ENCODE measurements around the gene CFAP61. TPM values are rescaled to one million over a fixed set of nuclear protein-coding genes. Genes with fewer than 3 reads are reported as not detected.
"Not testable (repeated sequence)": the region's sequence is repeated elsewhere in the genome, so short reads cannot be mapped to it uniquely, and the experiment has no call there.

Gene CFAP61
- total RNA-seq, 1 donor from 2014 or later, result 73.4 TPM

DNA sequence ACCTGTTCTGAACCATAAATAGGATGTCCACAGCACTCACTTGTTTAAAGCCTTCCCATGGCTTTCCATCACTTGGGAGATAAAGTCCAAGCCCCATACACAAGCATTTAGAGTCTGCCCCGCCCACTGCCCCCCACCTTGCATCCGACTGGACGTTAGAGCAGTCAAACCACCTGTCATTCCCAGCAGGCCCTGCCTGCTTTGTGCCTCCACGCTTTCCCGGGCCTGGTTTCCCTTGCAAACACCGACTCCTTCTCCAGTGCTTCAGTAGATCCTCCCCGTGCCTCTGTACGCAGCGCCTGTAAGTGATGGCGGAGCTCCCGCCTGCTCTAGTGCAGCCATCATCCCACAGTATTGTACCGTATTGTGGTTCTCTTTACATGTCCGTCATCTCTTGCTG lies 277.2 kb downstream of the CFAP61 start:
- intact Hi-C loops (cut with DNase I), result no loop called here
- no peak for DNase-seq (ENCODE audit: low spot score)

- intact Hi-C loops (cut with DNase I), result no loop called here
- no peak for DNase-seq (ENCODE audit: low spot score)
Measured at GRCh38 chr20:20331156-20331555, 278.8 kb downstream of the CFAP61 start.

DNA sequence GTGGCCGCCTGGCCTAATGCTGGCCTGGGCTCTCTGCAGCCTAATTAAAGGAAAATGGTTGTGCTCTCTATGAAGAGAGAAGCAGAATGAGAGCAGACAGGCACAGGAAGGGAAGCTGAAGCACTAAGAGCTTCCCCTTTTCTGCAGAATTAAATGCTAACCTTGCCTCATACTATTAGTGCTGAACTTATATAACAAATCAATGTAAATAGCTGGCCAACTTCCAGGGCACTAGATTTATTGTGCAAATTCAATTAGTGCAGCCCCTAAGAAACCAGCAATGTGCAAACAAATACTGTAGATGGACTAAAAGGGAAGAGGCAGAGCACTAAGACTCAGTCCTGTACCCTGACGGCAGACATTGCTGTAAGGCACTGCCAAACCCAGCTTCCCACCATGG lies 279.5 kb downstream of the CFAP61 start:
- intact Hi-C loops (cut with DNase I), result no loop called here
- DNase-seq (ENCODE audit: low spot score), result no peak

DNA sequence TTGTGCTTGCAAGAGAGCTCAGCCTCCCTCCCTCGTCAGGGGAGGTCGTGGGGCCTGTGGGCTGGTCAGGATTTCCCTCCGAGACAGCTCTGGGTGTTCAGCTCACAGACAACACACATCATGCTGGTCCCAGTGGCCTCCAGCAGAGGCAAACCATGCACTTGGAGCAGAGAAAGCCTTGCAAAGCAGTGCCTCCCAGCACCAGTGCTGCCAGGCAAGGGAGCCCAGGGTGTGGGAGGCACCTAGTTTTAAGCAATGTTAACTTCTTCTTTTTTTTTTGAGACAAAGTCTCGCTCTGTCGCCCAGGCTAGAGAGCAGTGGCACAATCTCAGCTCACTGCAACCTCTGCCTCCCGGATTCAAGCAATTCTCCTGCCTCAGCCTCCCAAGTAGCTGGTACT lies 281.5 kb downstream of the CFAP61 start:
- no peak for DNase-seq (ENCODE audit: low spot score)
- intact Hi-C loops (cut with DNase I), result no loop called here

GRCh38 chr20:20334489-20334888 lies 282.2 kb downstream of the CFAP61 start:
- DNase-seq (ENCODE audit: low spot score), result no peak
- intact Hi-C loops (cut with DNase I), result no loop called here

- DNase-seq (ENCODE audit: low spot score), result no peak
- intact Hi-C loops (cut with DNase I), result no loop called here
Measured at GRCh38 chr20:20338133-20338730, 285.9 kb downstream of the CFAP61 start.

- intact Hi-C loops (cut with DNase I), result no loop called here
- DNase-seq (ENCODE audit: low spot score), result no peak
Measured at GRCh38 chr20:20340443-20340842, 288.1 kb downstream of the CFAP61 start.

- no peak for DNase-seq (ENCODE audit: low spot score)
- intact Hi-C loops (cut with DNase I), result no loop called here
Measured at GRCh38 chr20:20341371-20341770, 289.0 kb downstream of the CFAP61 start.

GRCh38 chr20:20342066-20342465 lies 289.7 kb downstream of the CFAP61 start:
- no peak for DNase-seq (ENCODE audit: low spot score)
- intact Hi-C loops (cut with DNase I), result no loop called here

- no peak for DNase-seq (ENCODE audit: low spot score)
- intact Hi-C loops (cut with DNase I), result no loop called here
Measured at GRCh38 chr20:20343932-20344331, 291.6 kb downstream of the CFAP61 start.

DNA sequence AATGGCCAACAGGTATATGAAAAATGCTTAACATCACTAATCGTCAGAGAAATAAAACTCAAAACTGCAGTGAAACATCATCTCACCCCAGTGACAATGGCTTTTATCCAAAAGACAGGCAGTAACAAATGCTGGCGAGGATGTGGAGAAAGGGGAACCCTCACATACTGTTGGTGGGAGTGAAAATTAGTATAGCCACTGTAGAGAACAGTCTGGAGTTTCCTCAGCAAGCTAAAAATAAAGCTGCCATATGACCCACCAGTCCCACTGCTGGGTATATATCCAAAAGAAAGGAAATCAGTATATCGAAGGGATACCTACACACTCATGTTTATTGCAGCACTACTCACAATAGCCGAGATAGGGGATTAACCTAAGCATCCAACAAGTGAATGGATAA lies 292.1 kb downstream of the CFAP61 start:
- no peak for DNase-seq (ENCODE audit: low spot score)
- intact Hi-C loops (cut with DNase I), result no loop called here

GRCh38 chr20:20353576-20353975 lies 301.2 kb downstream of the CFAP61 start:
- intact Hi-C loops (cut with DNase I), result no loop called here
- DNase-seq (ENCODE audit: low spot score), result no peak

- DNase-seq (ENCODE audit: low spot score); intact Hi-C loops (cut with DNase I): not testable (repeated sequence)
Measured at GRCh38 chr20:20355503-20355902, 303.2 kb downstream of the CFAP61 start.

DNA sequence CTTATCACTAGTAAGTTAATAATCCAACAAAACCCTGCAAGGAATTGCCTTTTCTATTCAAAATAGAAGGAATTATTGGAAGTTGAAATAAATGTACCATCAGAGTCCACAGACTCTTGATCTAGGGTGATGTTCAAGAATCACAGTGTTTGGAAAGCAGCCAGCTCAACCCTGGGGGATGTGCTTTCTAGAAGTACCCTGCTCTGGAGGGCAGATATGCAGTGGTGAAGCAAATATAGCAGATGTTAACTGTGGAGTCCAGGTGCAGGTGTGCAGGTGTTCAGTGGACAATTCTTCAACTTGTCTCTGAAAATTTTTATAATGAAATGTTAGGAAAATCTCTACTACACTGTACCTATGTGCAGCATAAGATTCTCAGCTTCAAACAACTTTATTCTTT lies 306.5 kb downstream of the CFAP61 start:
- intact Hi-C loops (cut with DNase I), result no loop called here
- no peak for DNase-seq (ENCODE audit: low spot score)

- DNase-seq (ENCODE audit: low spot score), result no peak
- intact Hi-C loops (cut with DNase I), result loop anchor here (2.0 kb wide), 1 partner anchor 209 kb away; no protein-coding TSS in a partner anchor
Measured at GRCh38 chr20:20359628-20360027, 307.3 kb downstream of the CFAP61 start.

GRCh38 chr20:20360464-20360863 lies 308.1 kb downstream of the CFAP61 start:
- intact Hi-C loops (cut with DNase I), result loop anchor here (2.0 kb wide), 1 partner anchor 208 kb away; no protein-coding TSS in a partner anchor
- no peak for DNase-seq (ENCODE audit: low spot score)

- DNase-seq (ENCODE audit: low spot score), result no peak
- intact Hi-C loops (cut with DNase I), result no loop called here
Measured at GRCh38 chr20:20362774-20363433, 310.6 kb downstream of the CFAP61 start.

DNA sequence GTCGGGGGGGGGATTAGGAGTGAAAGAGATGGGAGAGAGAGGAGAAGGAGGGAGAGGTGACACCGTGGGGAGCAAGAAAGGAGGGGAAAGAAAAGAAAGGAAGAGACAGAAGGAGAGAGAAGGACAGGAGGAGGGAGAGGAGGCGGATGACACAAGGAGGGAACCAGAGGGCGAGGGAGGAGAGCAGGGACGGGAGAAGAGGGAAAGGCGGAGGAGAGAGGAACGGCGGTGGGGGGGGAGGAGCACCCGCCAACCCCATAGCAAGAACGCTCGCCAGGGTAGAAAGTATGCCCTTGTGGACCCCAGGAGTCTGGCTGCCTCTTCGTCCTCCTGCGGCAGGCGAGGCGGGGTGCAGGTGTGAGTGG lies 311.1 kb downstream of the CFAP61 start:
- intact Hi-C loops (cut with DNase I), result no loop called here
- DNase-seq (ENCODE audit: low spot score), result no peak

DNA sequence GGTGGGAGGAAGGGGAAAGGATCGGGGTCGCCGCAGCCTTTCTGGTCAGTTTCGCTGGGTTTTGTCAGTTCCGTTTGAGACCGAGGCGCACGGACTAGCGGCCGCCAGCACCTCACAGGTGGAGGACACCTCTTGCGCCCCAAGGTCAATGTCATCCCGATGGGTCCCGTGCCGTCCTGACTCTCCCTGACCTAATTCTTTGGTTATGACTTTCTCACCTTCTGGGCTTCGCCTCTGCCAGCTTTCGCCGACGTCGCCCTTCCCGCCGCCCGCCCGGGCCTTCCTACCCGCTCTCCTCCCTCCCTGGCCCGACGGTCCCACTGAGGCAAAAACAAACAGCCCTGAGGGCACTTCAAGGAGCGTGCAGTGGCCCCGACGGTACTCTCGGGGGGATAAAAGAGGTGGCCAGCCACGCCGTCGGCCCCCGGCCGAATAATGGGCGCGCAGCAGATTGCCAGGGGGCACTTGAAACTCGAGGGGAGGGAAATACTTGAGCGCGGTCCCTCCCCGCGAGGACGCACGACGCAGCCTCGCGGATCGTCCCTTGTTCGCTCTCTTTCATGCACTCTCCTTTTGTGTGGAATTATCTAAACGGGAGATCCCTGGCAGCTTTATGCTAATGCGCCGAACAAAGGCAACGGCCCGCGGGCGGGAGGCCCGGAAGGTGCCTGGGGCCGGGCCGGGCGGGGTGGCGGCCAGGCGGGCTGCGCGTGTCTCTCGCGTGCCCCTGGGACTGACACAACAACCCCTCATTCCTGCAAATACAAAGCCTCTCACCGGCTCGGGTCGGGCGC lies 311.7 kb downstream of the CFAP61 start:
- intact Hi-C loops (cut with DNase I), result no loop called here
- DNase-seq (ENCODE audit: low spot score), result no peak

- DNase-seq (ENCODE audit: low spot score), result no peak
- intact Hi-C loops (cut with DNase I), result no loop called here
Measured at GRCh38 chr20:20364593-20365479, 312.5 kb downstream of the CFAP61 start.
